GM12874 (cell line): ENCODE measurements around the gene CATSPER1.

Source experiments
- TF ChIP-seq, protein P1 (sequence below): IDR thresholded peaks from 2 replicates; pipeline ENCODE4 v1.5.1; 2011; ENCODE audit warnings: low read depth, mild to moderate bottlenecking, control low read depth, low read length, moderate library complexity; ENCODE audit not compliant: insufficient read depth

Gene CATSPER1

DNA sequence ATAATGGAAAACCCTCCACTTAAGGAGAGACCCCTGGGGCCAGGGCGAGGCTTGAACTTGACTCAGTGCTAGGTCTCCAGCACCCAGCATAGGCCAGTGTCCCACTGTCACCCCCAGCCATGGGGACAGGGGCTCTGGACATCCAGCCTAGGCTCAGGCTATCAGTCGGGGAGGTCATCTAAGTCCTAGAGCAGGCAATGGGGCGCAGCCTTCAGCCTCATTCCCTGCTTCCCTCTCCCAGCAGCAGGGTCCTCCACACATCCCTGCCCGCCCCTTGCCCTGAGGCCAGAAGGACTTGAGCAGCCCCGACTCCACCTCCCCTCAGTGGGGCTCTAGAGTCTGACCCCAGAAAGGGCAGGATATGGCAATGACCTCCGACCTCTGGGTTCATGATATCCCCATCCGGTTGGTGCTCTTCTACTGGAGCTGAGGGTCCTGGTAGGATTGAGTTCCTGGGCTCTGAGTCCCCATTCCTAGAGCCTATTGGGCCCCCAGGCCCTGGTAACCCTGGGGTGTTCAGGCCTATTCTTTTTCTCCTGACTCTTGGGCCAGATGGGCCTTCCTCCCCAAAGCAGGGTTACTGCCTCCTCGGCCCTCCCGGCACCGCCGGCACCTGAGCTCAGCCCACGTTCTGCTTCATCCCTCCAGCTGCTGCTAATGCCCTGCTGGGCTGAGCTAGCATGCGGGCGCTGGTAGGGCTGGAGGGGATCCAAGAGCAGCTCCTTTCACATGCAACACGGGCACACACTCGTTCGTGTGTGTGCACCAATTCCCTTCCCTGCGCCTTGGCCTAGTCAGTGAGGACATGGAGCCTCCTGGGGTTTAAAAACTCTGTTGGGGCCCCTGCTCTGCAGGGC, 10.1 kb downstream of the CATSPER1 start:
- TF ChIP-seq, protein P1, sequence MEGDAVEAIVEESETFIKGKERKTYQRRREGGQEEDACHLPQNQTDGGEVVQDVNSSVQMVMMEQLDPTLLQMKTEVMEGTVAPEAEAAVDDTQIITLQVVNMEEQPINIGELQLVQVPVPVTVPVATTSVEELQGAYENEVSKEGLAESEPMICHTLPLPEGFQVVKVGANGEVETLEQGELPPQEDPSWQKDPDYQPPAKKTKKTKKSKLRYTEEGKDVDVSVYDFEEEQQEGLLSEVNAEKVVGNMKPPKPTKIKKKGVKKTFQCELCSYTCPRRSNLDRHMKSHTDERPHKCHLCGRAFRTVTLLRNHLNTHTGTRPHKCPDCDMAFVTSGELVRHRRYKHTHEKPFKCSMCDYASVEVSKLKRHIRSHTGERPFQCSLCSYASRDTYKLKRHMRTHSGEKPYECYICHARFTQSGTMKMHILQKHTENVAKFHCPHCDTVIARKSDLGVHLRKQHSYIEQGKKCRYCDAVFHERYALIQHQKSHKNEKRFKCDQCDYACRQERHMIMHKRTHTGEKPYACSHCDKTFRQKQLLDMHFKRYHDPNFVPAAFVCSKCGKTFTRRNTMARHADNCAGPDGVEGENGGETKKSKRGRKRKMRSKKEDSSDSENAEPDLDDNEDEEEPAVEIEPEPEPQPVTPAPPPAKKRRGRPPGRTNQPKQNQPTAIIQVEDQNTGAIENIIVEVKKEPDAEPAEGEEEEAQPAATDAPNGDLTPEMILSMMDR, result no peak

DNA sequence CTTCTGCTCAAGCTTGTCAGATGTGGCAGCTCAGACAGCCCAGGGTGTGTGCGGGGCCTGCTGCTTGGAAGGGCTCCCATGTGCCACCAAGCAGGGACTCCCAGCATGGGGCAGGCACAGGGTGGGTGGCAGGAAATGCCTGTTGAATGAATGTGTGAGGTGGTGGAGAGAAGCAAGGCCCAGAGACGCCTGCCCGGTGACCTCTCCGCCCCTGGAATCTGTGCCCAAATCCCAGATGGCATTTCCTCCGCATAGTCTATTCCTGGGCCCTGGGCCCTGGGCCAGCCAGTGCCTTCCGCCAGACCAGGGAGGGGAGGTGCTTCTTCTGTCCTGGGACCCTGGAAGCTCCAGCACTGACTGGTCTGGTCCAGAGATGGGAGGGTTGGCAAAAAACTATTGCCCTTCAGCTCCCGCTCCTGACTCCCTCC, 10.8 kb downstream of the CATSPER1 start:
- TF ChIP-seq, protein P1, result no peak

DNA sequence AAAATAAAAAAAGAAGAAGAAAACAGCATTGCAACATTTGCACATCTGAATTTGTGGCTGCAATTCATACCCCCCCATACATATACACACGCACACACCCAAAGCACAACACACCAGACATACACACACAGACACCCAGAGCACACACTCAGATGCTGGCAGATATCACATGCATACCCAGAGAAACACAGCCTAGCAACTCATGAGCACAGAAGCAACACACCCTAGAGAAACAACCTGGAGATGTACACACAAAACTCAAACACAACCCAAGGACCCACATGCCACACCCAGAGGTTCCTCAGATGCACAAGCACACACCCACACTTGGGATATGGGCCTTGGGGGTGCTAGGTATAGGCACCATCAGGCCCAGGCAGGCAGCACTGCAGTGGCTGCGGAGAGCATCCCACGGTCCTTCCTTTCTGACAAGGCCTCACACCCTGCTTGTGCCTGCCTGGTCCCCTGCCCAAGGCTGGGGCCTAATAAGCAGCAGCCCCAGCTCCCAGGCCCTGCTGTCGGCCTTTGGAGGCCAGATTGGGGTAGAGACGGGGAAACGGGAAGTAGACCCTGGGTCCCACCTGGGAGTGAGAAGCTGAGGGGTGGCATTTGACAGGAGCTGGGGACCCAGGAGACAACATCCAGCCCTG, 11.3 kb downstream of the CATSPER1 start:
- TF ChIP-seq, protein P1, result no peak

DNA sequence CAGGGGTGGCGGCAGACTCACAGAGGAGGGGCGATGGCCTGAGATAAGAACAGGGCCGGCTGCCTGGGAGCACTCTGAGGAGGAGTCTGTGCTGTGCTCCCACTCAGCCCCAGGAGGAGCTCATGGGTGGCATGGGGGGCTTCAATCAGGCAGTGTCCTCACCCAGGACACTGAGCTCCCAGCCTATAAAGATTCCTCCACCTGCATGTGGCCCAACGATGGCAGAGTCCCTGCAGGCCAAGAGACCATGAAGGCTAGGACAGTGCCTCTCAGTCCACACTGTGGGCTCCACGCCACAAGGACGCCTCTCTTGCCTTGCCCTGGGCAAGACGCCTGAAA, 12.5 kb downstream of the CATSPER1 start:
- TF ChIP-seq, protein P1, result no peak

DNA sequence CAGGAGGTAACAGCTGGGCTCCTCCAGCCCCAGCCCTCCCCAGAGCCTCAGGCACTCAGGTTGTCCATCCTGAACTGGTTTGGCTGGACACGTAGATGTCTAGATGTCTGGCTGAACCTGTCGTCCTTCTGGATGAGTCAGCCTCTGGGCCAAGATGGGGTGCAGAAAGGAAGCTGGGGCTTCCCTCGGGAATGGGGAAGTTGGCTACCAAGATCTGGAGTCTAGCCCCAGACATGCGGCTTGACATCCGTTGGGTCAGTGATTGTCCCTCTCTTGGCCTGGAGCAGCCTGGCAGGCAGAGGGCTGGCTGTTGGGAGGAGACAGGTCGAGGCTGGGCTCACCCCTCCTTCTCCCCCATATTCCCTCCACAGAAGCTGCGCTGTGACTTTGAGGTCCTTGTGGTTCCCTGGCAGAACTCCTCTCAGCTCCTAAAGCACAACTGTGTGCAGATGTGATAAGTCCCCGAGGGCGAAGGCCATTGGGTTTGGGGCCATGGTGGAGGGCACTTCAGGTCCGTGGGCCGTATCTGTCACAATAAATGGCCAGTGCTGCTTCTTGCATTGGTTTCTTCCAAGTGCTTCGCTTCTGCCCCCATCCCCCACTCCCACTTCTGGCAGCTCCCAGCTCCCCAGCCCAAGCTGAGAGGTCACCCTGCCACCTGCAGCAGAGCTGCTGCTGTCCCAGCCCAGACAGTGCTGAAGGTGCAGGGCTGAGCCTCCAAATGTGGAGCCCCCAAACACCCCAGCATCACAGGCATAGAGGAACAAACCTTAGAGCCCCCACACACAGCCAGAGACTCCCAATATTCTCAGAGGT, 13.1 kb downstream of the CATSPER1 start:
- TF ChIP-seq, protein P1, result no peak

DNA sequence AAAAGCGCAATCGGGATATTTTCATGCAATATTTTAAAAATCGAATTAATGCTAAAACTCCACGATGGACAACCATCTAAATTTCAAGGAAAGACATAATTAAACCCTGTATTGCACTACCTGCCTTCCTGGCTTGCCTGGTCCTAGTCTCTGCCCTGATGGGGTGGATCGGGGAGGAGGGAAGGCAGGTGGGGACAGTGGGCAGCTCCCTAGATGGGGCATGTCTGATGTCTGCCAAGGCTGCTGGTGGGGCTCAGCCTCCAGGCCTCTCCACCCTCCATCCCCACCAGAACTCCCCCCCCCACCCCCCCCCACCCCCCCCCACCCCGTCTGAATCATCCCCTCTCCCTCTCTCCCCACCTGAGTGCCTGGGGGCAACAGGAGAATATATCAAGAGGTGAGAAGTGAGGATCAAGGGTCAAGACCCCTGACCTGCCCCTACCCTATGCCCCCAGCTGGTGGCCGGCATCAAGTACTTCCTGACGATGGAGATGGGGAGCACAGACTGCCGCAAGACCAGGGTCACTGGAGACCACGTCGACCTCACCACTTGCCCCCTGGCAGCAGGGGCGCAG, 13.8 kb downstream of the CATSPER1 start:
- TF ChIP-seq, protein P1, result no peak
